HL-60 (cell line): ENCODE results near the gene SLPI.

Experiments
- CTCF ChIP-seq: IDR thresholded peaks from one replicate; pipeline ENCODE4 v1.5.1; 2011; ENCODE audit warnings: low read length, control low read depth, inconsistent platforms; ENCODE audit not compliant: insufficient read depth
- GABPA ChIP-seq: IDR thresholded peaks from 2 replicates; pipeline ENCODE4 v1.6.1; 2012; ENCODE audit warnings: low read depth
- POLR2AphosphoS5 ChIP-seq: IDR thresholded peaks from 2 replicates; pipeline ENCODE4 v1.6.1; 2012; ENCODE audit warnings: low read depth
- REST ChIP-seq: IDR thresholded peaks from 2 replicates; pipeline ENCODE4 v1.6.1; 2012; ENCODE audit warnings: low read depth; ENCODE audit not compliant: insufficient replicate concordance

- TF ChIP-seq REST (no peak), CTCF (no peak), POLR2AphosphoS5 (no peak), GABPA (no peak)
These were observed 12.6 kb upstream of the SLPI start for GRCh38 chr20:45266977-45267376.
